ENCODE results near the gene FAM20C. TPM values are rescaled to one million over a fixed set of nuclear protein-coding genes. Genes with fewer than 3 reads are reported as not detected.

Gene FAM20C
- total and polyA plus RNA-seq, 7 experiments from 2014 or later, result 0.22 to 27.0 (median 4.6) TPM; not detected in 2

DNA sequence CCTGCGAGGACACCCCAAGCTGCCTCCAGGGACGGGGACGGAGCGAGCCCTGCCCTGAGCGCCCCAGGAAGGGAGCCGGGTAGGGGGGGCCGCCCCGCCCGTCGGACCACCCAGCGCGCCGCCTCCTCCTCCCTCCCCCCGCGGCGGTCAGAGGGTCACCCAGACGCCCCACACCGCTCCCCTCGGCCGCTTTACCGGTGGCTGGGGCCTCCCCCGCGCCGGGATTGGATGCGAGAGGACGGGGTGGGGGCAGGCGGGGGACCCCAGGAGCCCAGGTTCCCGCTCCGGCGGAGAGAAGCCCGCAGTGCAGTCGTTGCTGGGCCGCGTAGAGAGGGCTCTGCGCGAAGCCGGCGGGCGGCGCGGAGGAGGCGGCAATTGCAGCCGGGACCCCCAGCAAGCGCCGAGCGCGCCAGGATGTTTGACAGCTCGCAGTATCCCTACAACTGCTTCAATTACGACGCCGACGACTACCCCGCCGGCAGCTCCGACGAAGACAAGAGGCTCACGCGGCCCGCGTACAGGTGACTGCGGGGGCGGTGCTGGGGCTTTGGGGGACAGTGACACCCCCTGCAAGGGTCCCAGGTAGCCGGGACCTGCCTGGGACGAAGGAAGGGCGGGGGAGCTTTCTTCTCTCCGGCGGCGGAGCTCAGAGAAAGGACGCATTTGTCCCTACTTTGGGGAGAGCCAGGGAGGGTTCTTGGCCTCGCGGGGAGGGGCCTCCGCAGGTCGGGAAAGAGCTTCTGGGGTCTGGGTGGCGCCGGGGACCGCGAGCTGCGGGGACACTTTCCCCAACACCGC lies 97.6 kb downstream of the FAM20C start, which contains the start of gene FOXL3:
FOXL3 (plus strand) TSS at position 415 of the 798 bp plus-strand sequence; CDS start at position 415, 0 bp downstream.
- ATAC-seq (no peak), DNase-seq (peak in 1 of 9 donors; percentile 3)
- Histone ChIP-seq H3K4me3 (ENCODE audit: low read length) (no peak within 1 kb of the TSS), H3K4me1 (ENCODE audit: control insufficient read depth in 2 of 2, insufficient read depth in 2 of 2, low read length in 2 of 2) (no peaks in the 10 kb centered on the region), H3K27ac (ENCODE audit: low read depth, low read length) (no peak within 1 kb of the TSS), H3K9me3 (ENCODE audit: control insufficient read depth in 2 of 3, low read length in 3 of 3) (no peaks in the 10 kb centered on the region), H3K36me3 (ENCODE audit: control insufficient read depth in 2 of 3, insufficient read depth in 3 of 3, low read length in 3 of 3) (no peaks in the 10 kb centered on the region), H3K27me3 (ENCODE audit: control insufficient read depth in 2 of 2, insufficient read depth in 2 of 2, low read length in 2 of 2) (peaks cover 0 to 3% of the 10 kb centered on the region in 2 donors)
- intact Hi-C loops (cut with micrococcal nuclease), result no loop called here
- ChIA-PET CTCF (no interaction called here), POLR2A (no interaction called here)
- Mint-ChIP-seq H3K27me3 (peaks cover 32 to 64% (median 40%) of the 10 kb centered on the region in 5 donors), H3K4me3 (peak within 1 kb of the TSS in 1 of 10 donors; percentile 7), H3K4me1 (no peaks in the 10 kb centered on the region), H3K9me3 (no peaks in the 10 kb centered on the region), H3K36me3 (no peaks in the 10 kb centered on the region), H3K27ac (no peak within 1 kb of the TSS)

DNA sequence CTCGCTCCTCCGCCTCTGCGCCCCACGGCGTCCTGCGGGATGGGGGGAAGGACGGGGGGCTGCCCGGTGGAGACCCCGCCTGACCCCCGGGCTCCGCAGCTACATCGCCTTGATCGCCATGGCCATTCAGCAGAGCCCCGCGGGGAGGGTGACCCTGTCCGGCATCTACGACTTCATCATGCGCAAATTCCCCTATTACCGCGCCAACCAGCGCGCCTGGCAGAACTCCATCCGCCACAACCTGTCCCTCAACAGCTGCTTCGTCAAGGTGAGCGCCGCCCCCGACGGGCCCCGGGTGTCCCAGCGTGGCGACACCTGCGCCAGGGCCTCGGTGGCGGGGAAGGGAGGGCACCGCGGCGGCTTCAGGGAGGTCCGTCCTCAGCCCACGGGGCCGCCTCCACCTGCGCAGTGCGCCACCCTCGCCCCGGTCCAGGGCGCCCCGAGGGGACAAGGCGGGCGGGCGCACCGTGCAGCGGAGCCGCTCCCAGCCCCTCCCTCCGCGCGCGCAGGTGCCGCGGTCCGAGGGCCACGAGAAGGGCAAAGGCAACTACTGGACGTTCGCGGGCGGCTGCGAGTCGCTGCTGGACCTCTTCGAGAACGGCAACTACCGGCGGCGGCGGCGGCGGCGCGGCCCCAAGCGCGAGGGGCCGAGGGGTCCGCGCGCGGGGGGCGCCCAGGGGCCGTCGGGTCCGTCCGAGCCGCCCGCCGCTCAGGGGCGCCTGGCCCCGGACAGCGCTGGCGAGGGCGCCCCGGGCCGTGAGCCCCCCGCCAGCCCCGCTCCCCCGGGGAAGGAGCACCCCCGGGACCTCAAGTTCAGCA lies 98.4 kb downstream of the FAM20C start:
- peak in 1 of 9 donors; percentile 3 for DNase-seq
- H3K27ac Mint-ChIP-seq, result no peak overlapping the region
- Histone ChIP-seq H3K9me3 (ENCODE audit: control insufficient read depth in 2 of 3, low read length in 3 of 3) (no peaks in the 10 kb centered on the region), H3K27ac (ENCODE audit: low read depth, low read length) (no peak overlapping the region), H3K27me3 (ENCODE audit: control insufficient read depth in 2 of 2, insufficient read depth in 2 of 2, low read length in 2 of 2) (peaks cover 0 to 3% of the 10 kb centered on the region in 2 donors), H3K4me3 (ENCODE audit: low read length) (no peak overlapping the region), H3K4me1 (ENCODE audit: control insufficient read depth in 2 of 2, insufficient read depth in 2 of 2, low read length in 2 of 2) (no peaks in the 10 kb centered on the region), H3K36me3 (ENCODE audit: control insufficient read depth in 2 of 3, insufficient read depth in 3 of 3, low read length in 3 of 3) (no peaks in the 10 kb centered on the region)
- no peaks in the 10 kb centered on the region for H3K4me1 Mint-ChIP-seq
- no peaks in the 10 kb centered on the region for H3K36me3 Mint-ChIP-seq
- H3K27me3 Mint-ChIP-seq, result peaks cover 27 to 56% (median 37%) of the 10 kb centered on the region in 5 donors
- H3K9me3 Mint-ChIP-seq, result no peaks in the 10 kb centered on the region
- H3K4me3 Mint-ChIP-seq, result no peak overlapping the region
- ATAC-seq, result no peak
- POLR2A ChIA-PET, result no interaction called here
- CTCF ChIA-PET, result no interaction called here
- intact Hi-C loops (cut with micrococcal nuclease), result no loop called here

DNA sequence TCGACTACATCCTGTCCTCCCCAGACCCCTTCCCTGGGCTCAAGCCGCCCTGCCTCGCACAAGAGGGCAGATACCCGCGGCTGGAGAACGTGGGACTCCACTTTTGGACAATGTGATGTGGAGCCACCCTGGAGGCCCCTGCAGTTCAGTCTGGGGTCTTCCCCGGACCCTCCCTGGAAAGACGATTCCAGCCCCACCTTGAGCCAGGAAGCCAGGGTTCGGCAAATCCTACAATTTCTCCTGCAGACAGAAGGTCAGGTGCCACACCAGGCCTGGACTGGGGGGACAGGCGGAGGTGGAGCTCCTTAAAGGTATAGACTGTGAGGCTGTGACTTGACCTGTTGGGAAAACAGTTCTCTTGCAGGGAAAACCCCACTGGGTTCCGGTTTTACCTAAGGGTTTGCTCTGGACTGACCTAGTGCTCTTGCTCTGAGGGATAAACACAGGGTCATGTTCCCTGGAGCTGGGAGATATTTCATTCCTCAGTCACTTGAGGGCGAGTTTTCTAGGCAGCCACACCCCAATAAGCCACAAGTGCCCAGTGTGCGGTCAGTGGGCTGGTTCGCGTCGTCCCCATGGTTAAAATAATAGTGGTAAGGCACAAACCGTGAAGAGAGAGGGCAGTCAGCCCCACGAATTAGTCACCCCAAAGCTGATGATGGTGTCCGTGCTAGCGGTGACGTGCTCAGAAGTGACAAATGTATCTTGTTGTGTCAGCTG lies 99.2 kb downstream of the FAM20C start:
- Histone ChIP-seq H3K27ac (ENCODE audit: low read depth, low read length) (no peak overlapping the region), H3K9me3 (ENCODE audit: control insufficient read depth in 2 of 3, low read length in 3 of 3) (no peaks in the 10 kb centered on the region), H3K4me3 (ENCODE audit: low read length) (no peak overlapping the region), H3K27me3 (ENCODE audit: control insufficient read depth in 2 of 2, insufficient read depth in 2 of 2, low read length in 2 of 2) (peaks cover 0 to 3% of the 10 kb centered on the region in 2 donors), H3K4me1 (ENCODE audit: control insufficient read depth in 2 of 2, insufficient read depth in 2 of 2, low read length in 2 of 2) (no peaks in the 10 kb centered on the region), H3K36me3 (ENCODE audit: control insufficient read depth in 2 of 3, insufficient read depth in 3 of 3, low read length in 3 of 3) (no peaks in the 10 kb centered on the region)
- peaks cover 25 to 52% (median 35%) of the 10 kb centered on the region in 5 donors for H3K27me3 Mint-ChIP-seq
- ATAC-seq (no peak), DNase-seq (peak in 1 of 9 donors; percentile 3)
- POLR2A ChIA-PET, result interaction anchor here (0.6 kb wide), 1 partner anchor 903 kb away, joined by 3 read pairs; no protein-coding TSS in a partner anchor
- H3K27ac Mint-ChIP-seq, result peak overlapping the region in 1 of 9 donors; percentile 59
- H3K9me3 Mint-ChIP-seq, result no peaks in the 10 kb centered on the region
- H3K4me1 Mint-ChIP-seq, result peaks cover 0 to 2% (median 0%) of the 10 kb centered on the region in 7 donors
- peak overlapping the region in 1 of 10 donors; percentile 16 for H3K4me3 Mint-ChIP-seq
- no peaks in the 10 kb centered on the region for H3K36me3 Mint-ChIP-seq
- intact Hi-C loops (cut with micrococcal nuclease), result no loop called here
- CTCF ChIA-PET, result no interaction called here

DNA sequence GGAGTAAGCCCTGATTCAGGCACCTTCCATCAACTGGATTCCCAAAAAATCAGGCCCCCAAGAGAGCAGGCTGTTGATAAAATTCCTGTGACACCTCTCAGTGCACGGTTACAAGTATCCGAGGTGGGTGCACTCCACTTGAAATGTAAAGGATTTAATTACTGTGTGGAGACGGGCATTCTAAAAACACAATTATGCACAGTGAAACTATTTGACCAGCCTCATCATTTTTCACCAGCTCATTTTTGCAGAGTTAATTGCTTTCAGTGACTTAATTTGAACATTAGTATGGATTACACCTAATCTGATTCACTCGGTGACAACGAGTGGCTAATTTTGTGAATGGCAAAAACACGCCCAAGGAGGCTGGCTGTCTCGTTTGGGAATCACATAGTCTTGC lies 99.9 kb downstream of the FAM20C start:
- intact Hi-C loops (cut with micrococcal nuclease), result no loop called here
- H3K9me3 ChIP-seq (ENCODE audit: control insufficient read depth in 2 of 3, low read length in 3 of 3), result no peaks in the 10 kb centered on the region
- ChIA-PET CTCF (no interaction called here), POLR2A (interaction anchor here (0.6 kb wide), 1 partner anchor 903 kb away, joined by 3 read pairs; no protein-coding TSS in a partner anchor)
- H3K4me1 ChIP-seq (ENCODE audit: control insufficient read depth in 2 of 2, insufficient read depth in 2 of 2, low read length in 2 of 2), result no peaks in the 10 kb centered on the region
- H3K9me3 Mint-ChIP-seq, result no peaks in the 10 kb centered on the region
- peaks cover 0 to 3% of the 10 kb centered on the region in 2 donors for H3K27me3 ChIP-seq (ENCODE audit: control insufficient read depth in 2 of 2, insufficient read depth in 2 of 2, low read length in 2 of 2)
- no peak for DNase-seq
- H3K36me3 Mint-ChIP-seq, result no peaks in the 10 kb centered on the region
- H3K27me3 Mint-ChIP-seq, result peaks cover 24 to 48% (median 32%) of the 10 kb centered on the region in 5 donors
- no peak overlapping the region for H3K27ac ChIP-seq (ENCODE audit: low read depth, low read length)
- H3K4me3 ChIP-seq (ENCODE audit: low read length), result no peak overlapping the region
- H3K36me3 ChIP-seq (ENCODE audit: control insufficient read depth in 2 of 3, insufficient read depth in 3 of 3, low read length in 3 of 3), result no peaks in the 10 kb centered on the region
- no peak for ATAC-seq
- no peak overlapping the region for H3K27ac Mint-ChIP-seq
- peaks cover 0 to 3% (median 0%) of the 10 kb centered on the region in 7 donors for H3K4me1 Mint-ChIP-seq
- H3K4me3 Mint-ChIP-seq, result no peak overlapping the region

DNA sequence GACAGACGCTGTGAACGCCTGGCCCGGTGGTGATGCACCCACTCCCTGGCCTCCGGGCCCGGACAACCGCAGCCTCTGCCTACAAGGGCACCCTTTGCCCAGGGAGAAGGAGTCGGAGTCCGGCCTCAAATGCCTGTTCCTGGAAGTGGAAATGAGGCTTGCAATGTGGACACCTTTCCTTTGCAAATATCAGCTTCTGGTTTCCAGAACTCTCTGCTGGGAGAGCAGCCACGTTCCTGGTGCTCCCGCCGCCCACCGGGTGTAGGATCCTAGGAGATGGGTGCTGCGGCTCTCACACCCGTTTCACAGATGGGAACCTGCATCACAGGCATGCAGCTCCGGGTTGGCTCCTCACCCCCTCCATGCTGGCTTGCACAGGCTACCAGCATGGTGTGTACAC lies 100.5 kb downstream of the FAM20C start:
- ChIA-PET CTCF (no interaction called here), POLR2A (no interaction called here)
- Histone ChIP-seq H3K4me3 (ENCODE audit: low read length) (no peak overlapping the region), H3K27ac (ENCODE audit: low read depth, low read length) (no peak overlapping the region), H3K27me3 (ENCODE audit: control insufficient read depth in 2 of 2, insufficient read depth in 2 of 2, low read length in 2 of 2) (peaks cover 0 to 3% of the 10 kb centered on the region in 2 donors), H3K9me3 (ENCODE audit: control insufficient read depth in 2 of 3, low read length in 3 of 3) (no peaks in the 10 kb centered on the region), H3K4me1 (ENCODE audit: control insufficient read depth in 2 of 2, insufficient read depth in 2 of 2, low read length in 2 of 2) (no peaks in the 10 kb centered on the region), H3K36me3 (ENCODE audit: control insufficient read depth in 2 of 3, insufficient read depth in 3 of 3, low read length in 3 of 3) (no peaks in the 10 kb centered on the region)
- Mint-ChIP-seq H3K9me3 (no peaks in the 10 kb centered on the region), H3K4me3 (peak overlapping the region in 1 of 10 donors; percentile 2), H3K27ac (no peak overlapping the region), H3K36me3 (no peaks in the 10 kb centered on the region), H3K27me3 (peaks cover 21 to 42% (median 30%) of the 10 kb centered on the region in 5 donors), H3K4me1 (peaks cover 0 to 3% (median 0%) of the 10 kb centered on the region in 7 donors)
- no peak for DNase-seq
- intact Hi-C loops (cut with micrococcal nuclease), result no loop called here
- ATAC-seq, result no peak

DNA sequence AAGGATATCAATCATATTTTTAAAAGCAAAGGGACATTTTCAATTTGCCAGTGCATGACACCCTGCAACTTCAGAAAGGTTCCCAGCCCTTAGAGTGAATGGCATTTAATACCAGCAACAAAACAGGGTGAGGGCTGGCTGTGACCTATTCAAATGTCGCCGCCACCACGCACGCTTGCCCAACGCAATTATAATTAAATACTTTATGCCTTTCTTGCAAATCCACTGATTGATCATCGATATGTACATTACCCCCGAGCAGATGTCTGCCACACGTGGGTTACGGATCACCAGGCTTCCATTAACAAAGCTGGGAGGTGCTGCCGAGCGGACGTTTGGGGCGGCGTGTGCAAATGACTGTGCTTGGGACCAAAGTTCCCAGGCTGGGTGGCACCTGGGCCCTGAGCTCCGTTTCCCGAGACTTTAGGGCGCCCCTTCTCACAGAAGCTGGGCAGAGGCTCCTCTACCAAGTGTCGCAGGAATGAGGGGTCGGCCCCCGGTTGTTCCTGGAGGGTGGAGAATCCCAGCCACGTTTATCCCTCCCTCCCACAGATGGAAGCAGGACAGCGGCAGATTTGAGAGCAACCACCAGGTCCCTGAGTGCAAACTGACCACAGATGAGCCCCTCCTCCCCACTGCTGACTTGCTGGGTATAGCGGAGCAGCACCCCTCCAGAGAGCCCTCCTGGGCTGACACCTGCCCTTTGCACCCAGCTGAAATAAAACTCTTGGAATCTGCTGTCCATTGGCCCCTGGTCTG lies 101.5 kb downstream of the FAM20C start:
- no peak overlapping the region for H3K4me3 ChIP-seq (ENCODE audit: low read length)
- POLR2A ChIA-PET, result no interaction called here
- ATAC-seq (no peak), DNase-seq (no peak)
- peaks cover 16 to 33% (median 26%) of the 10 kb centered on the region in 5 donors for H3K27me3 Mint-ChIP-seq
- no peaks in the 10 kb centered on the region for H3K36me3 Mint-ChIP-seq
- H3K4me3 Mint-ChIP-seq, result no peak overlapping the region
- no peaks in the 10 kb centered on the region for H3K9me3 Mint-ChIP-seq
- H3K4me1 Mint-ChIP-seq, result peaks cover 0 to 3% (median 0%) of the 10 kb centered on the region in 7 donors
- H3K9me3 ChIP-seq (ENCODE audit: control insufficient read depth in 2 of 3, low read length in 3 of 3), result no peaks in the 10 kb centered on the region
- intact Hi-C loops (cut with micrococcal nuclease), result no loop called here
- H3K27ac ChIP-seq (ENCODE audit: low read depth, low read length), result no peak overlapping the region
- H3K4me1 ChIP-seq (ENCODE audit: control insufficient read depth in 2 of 2, insufficient read depth in 2 of 2, low read length in 2 of 2), result no peaks in the 10 kb centered on the region
- H3K36me3 ChIP-seq (ENCODE audit: control insufficient read depth in 2 of 3, insufficient read depth in 3 of 3, low read length in 3 of 3), result no peaks in the 10 kb centered on the region
- peaks cover 0 to 3% of the 10 kb centered on the region in 2 donors for H3K27me3 ChIP-seq (ENCODE audit: control insufficient read depth in 2 of 2, insufficient read depth in 2 of 2, low read length in 2 of 2)
- CTCF ChIA-PET, result no interaction called here
- no peak overlapping the region for H3K27ac Mint-ChIP-seq
